Left ventricle myocardium superior (tissue), 1 donor: ENCODE data around the gene CDK5RAP2. TPM values are rescaled to one million over a fixed set of nuclear protein-coding genes. Genes with fewer than 3 reads are reported as not detected.

Experiments
- ATAC-seq: fragments of 200-7000 bp; cut with Tn5 transposase; one replicate; pipeline ENCODE4 v1.9.1; 2020; ENCODE audit warnings: mild to moderate bottlenecking, moderate library complexity
- DNase-seq: peaks from one replicate; pipeline ENCODE4 v3.0.0-alpha.2; 2020
- intact Hi-C: fragments of 100-400 bp; cut with micrococcal nuclease; formaldehyde crosslinking; loops from one replicate; pipeline ENCODE4 v1.11.0; 2022
- total RNA-seq: library from RNA; stranded (reverse); fragmentation: NEBNext Ultra II Directional; extraction: Animal tissue kit (Norgen Biotek cat#: 25700); gene quantifications from one replicate; pipeline ENCODE4 v1.2.1, GENCODE V29; 2021
- donor health status: DM: no; HTN: yes; CAD: no; lungs with severe emphysema.

The CDK5RAP2 gene
- total RNA-seq, 1 donor from 2014 or later, result 83.6 TPM

GRCh38 chr9:120394058-120394669 lies 185.8 kb downstream of the CDK5RAP2 start:
- DNase-seq (no peak), ATAC-seq (no peak)
- intact Hi-C loops, result no loop called here

DNA sequence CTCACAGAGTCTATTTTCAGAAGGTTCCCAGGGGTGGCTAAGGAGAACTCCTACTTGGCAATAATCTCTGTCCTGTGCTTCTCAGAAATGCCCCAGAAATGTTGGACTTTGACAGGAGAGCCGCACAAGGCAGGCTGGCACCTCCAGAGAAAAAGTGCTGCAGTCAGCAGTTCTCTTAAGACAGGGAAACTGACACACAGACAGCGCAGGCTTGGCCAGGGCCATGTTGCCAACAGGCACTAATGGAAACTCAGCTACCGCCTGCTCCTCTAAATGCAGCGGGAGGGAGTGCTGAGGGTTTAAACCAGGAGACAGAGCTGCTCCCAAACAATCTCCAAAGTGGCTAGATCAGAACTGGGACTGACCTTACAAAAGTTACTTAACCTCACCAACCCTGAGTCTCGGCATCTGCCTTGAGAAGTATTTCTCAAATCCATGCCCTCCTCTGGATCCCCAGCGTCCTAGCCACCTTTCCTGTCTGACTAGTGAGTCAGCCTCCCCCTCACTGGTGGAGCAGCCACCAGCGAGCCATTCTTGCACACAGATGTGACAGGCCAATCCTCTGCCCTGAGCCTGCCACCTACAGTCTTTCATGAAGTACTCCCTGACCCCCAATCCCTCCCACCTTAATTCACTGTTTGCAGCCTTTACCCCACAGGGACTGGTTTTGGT lies 186.4 kb downstream of the CDK5RAP2 start:
- ATAC-seq (no peak), DNase-seq (no peak)
- intact Hi-C loops, result no loop called here

DNA sequence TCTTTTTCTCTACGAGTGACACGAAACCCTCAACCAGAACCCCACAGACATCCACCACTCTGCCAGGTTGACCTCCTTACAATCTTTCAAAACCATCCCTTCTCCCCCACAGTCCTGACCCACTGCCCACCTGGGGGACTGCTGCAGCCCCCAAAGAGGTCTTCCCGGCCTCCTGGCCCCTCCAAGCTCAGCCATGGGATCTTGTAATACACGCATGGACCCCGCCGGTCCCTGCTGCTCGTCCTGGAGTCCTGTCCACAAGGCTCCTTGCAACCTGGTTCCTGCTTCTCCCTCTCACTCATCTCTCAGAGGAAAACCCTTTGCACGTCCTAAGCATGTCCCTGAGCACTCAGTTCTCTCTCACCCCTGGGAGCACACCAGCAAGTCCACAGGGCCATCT lies 187.3 kb downstream of the CDK5RAP2 start:
- DNase-seq, result no peak
- no peak for ATAC-seq
- intact Hi-C loops, result no loop called here

DNA sequence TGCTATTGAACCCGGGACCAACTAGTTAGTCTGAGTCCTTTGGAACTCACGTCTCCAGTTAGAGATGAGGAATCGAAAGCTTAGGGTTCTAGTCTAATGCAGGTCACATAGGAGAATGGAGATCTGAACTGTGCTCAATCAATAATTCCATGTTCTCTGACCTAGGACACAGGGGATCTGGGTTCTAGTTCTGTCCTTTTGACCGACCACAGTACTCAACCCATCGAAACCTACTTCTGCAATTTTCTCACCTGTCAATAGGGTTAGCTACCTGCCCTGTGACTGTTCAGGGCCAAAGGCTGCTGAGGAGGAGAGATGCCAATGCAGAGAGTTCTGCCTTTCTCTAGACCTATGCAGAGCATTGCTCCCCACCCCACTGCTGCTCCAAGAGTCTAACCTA lies 187.7 kb downstream of the CDK5RAP2 start:
- ATAC-seq (no peak), DNase-seq (no peak)
- intact Hi-C loops, result no loop called here

GRCh38 chr9:120391691-120392090 lies 188.3 kb downstream of the CDK5RAP2 start:
- no peak for ATAC-seq
- intact Hi-C loops, result no loop called here
- DNase-seq, result no peak

DNA sequence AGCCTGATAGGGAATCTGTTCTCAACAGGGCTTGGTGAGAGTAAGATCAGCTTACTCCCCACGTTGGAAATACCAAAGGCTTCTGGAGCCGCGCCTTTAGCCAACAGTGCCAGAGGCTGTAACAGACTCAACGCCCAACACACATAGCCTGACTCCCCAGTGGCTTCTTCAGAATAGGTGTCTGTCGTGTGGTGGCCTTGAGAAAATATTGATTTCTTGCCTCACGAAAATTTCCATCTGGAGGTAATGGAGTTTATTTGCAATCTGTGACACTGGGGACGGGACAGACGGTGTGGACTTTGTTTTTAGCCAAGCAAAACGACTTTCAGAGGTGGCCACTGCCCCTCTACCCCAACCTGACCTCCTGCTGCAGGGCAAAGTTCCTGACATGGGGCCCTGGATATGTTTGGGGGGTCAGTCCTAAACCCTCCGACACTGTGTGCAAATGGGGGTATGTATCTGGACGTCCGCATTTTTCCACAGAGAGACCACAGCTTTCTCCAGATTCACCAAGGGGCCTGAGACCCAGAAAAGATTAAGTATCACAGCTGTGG lies 189.3 kb downstream of the CDK5RAP2 start:
- DNase-seq, result no peak
- no peak for ATAC-seq
- intact Hi-C loops, result no loop called here

DNA sequence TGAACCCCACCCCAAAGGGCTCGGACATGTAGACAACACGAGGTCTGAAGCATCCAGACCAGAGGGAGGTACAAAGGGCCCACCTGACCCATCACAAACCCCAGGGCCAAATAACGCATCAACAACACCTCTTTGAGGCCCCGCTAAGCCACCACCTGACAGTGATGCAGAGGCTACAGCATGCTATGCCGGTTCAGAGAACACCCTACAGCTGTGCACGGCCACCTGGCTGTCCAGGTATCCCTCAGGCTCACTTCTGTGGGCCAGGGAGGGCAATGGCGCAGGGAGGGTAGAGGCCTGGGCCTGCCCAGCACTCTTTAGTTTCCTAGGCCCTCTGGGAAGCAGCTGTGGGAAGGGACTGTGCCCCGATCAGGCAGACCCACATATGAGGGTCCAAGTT lies 190.1 kb downstream of the CDK5RAP2 start:
- DNase-seq (no peak), ATAC-seq (no peak)
- intact Hi-C loops, result no loop called here

DNA sequence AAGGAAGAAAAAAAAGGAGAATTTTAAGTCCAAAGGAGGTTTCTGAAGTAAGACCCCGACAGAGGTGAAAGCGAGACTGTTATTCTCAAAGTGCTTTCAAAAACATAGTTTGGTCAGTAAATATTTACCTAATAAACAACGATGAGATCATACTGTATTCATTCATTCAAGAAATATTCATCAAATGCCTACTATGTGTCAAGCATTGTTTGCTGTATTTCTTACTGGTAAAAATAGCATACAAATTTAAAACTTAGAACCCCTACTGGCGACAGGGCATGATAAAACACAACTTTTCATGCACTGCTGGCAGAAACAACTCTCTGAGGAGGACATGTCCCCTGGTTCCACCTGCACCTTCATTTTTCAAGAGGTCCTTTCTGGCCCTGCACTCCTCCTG lies 190.7 kb downstream of the CDK5RAP2 start:
- intact Hi-C loops, result no loop called here
- ATAC-seq, result no peak
- DNase-seq, result no peak

- peak; percentile 71 for DNase-seq
- peak; percentile 94 for ATAC-seq
- intact Hi-C loops, result no loop called here
Observed at GRCh38 chr9:120388003-120388855, 191.7 kb downstream of the CDK5RAP2 start.

- intact Hi-C loops, result no loop called here
- DNase-seq (no peak), ATAC-seq (no peak)
Observed at GRCh38 chr9:120387257-120388002, 192.5 kb downstream of the CDK5RAP2 start.

GRCh38 chr9:120386390-120387131 lies 193.4 kb downstream of the CDK5RAP2 start:
- DNase-seq (no peak), ATAC-seq (no peak)

GRCh38 chr9:120385606-120386389 lies 194.2 kb downstream of the CDK5RAP2 start:
- intact Hi-C loops, result no loop called here
- DNase-seq (no peak), ATAC-seq (no peak)

More at GRCh38 chr9:120386390-120387131, 193.4 kb downstream of the CDK5RAP2 start:
- intact Hi-C loops, result no loop called here

GRCh38 chr9:120384925-120385272 lies 195.1 kb downstream of the CDK5RAP2 start:
- intact Hi-C loops, result no loop called here
- no peak for ATAC-seq
- DNase-seq, result no peak

DNA sequence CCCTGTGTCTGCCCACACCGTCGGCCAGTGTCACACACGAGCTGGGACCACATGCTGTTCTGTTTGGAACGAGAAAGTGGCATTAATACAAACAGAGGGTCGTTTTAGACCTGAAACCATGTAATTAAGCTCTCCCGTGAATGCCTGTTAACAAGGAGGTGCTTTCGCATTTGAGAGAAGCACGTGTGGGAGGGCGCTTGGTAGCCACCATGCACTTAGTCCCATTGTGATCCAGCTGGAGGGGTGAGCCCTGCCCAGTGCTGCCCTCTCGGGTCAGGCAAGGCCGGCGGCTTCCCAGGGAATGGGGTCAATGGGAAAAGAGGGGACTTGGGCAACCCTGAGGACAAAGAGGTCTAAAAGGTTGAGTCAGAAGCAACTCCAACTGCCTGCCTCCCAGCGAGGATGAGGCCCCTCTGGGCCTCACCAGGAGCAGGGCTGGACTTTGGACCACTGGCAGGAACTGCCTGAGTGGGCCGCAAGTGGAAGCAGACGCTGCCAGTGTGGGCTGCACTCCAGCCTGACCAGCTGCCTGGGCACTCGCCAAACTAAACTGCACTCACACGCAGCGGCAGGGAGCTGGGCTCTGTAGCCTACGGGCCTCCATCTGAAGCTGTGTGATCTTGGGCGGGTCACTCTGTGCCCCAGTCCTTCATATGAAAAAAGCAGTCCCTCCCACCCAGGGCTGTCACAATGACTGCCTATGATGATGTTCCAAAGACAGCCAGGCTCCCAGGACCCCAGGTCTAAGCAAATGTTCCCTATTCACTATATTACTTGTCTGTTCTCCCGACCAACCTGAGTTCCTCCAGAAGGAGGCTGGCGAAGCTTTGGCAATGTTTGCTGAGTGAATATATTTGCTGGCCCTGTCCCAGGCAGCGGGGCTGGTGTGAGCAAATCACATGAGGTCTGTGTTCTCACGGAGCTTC lies 195.7 kb downstream of the CDK5RAP2 start:
- DNase-seq (peak; percentile 37), ATAC-seq (no peak)
- intact Hi-C loops, result no loop called here

DNA sequence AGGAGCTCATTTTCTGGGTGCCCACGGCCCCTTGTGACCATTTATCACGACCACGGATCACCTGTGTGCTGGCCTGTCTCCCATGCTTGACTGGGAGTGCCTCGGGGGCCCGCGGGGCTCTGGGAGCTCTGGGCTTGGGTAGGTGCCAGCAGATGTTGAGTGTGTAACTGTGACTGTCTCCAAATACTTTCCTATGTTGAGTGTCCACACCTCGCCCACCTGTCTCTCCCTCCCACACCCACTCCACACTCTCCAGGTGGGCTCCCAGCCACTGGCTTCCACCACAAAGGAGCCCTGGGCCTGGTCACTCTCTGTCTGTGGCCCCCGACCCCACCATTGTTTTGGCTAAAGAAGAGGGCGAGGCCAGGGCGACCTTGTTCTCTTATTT lies 196.4 kb downstream of the CDK5RAP2 start:
- DNase-seq, result no peak
- intact Hi-C loops, result no loop called here
- no peak for ATAC-seq

- ATAC-seq, result no peak
- intact Hi-C loops, result no loop called here
- DNase-seq, result no peak
Observed at GRCh38 chr9:120382453-120382852, 197.5 kb downstream of the CDK5RAP2 start.

DNA sequence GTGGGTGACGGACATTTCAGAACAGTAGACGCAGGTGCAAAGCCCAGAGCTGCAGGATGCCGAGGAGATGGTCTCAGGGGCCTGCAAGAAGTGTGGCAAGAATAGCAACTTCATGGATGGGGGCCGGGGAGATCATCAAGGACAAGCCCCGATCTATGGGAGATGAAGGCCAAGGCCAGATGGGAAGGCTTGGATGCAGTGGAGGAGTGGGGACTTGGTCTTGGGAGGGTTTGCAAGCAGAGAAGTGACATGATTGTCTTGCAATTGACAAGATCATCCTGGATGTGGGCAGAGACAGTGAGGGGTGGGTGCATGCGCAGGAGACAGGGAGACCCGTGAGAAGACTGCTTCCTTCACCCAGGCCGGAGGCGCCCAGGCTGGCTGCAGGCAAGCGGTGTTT lies 198.1 kb downstream of the CDK5RAP2 start:
- no peak for DNase-seq
- intact Hi-C loops, result no loop called here

More for the DNA sequence above, 198.1 kb downstream of the CDK5RAP2 start:
- ATAC-seq, result no peak
